Measurements from ENCODE around the gene FBXL17.

The FBXL17 gene

GRCh38 chr5:108381954-108382783 lies at the start of gene FBXL17:
FBXL17 (minus strand) TSS chr5:108382098.
- peak within 1 kb of the TSS; percentile 98 for H3K27ac ChIP-seq
- TF ChIP-seq CTCF (conservative IDR thresholded peaks at IDR 0.05) = no peak

- no peak for TF ChIP-seq CTCF (conservative IDR thresholded peaks at IDR 0.05)
- no peak overlapping the region for H3K27ac ChIP-seq
Observed at GRCh38 chr5:108430931-108431608, 49.2 kb upstream of the FBXL17 start.

- H3K27ac ChIP-seq = no peak overlapping the region
- TF ChIP-seq CTCF (conservative IDR thresholded peaks at IDR 0.05) = no peak
Observed at GRCh38 chr5:108421713-108422112, 39.8 kb upstream of the FBXL17 start.

- H3K27ac ChIP-seq = no peak overlapping the region
- no peak for TF ChIP-seq CTCF (conservative IDR thresholded peaks at IDR 0.05)
Observed at GRCh38 chr5:108420755-108421154, 38.9 kb upstream of the FBXL17 start.

GRCh38 chr5:108420158-108420557 lies 38.3 kb upstream of the FBXL17 start:
- no peak overlapping the region for H3K27ac ChIP-seq
- TF ChIP-seq CTCF (conservative IDR thresholded peaks at IDR 0.05) = no peak

- no peak for TF ChIP-seq CTCF (conservative IDR thresholded peaks at IDR 0.05)
- no peak overlapping the region for H3K27ac ChIP-seq
Observed at GRCh38 chr5:108418197-108418596, 36.3 kb upstream of the FBXL17 start.

- H3K27ac ChIP-seq = no peak overlapping the region
- no peak for TF ChIP-seq CTCF (conservative IDR thresholded peaks at IDR 0.05)
Observed at GRCh38 chr5:108417166-108417670, 35.3 kb upstream of the FBXL17 start.

All from VCaP (cell line).